ENCODE results near the gene DTYMK.

GRCh38 chr2:241701149-241701398 is 14.5 kb upstream of the DTYMK start:
- TF ChIP-seq CTCF (IDR thresholded peaks at IDR 0.05; ENCODE audit: low read depth, low read length) (peak; percentile 38), POLR2A (IDR thresholded peaks at IDR 0.05; ENCODE audit: extremely low read depth, insufficient read length) (no peak), MYC (IDR thresholded peaks at IDR 0.05; ENCODE audit: low read depth, low read length) (no peak; the same call in 1 of the 2 replicates), MAX (IDR thresholded peaks at IDR 0.05; ENCODE audit: low read depth, low read length) (peak; percentile 95)

Measured in NB4 (cell line).